ENCODE measurements around the gene ZNF106. TPM values are rescaled to one million over a fixed set of nuclear protein-coding genes. Genes with fewer than 3 reads are reported as not detected.

ZNF106 gene
- 97.9 TPM for total RNA-seq

DNA sequence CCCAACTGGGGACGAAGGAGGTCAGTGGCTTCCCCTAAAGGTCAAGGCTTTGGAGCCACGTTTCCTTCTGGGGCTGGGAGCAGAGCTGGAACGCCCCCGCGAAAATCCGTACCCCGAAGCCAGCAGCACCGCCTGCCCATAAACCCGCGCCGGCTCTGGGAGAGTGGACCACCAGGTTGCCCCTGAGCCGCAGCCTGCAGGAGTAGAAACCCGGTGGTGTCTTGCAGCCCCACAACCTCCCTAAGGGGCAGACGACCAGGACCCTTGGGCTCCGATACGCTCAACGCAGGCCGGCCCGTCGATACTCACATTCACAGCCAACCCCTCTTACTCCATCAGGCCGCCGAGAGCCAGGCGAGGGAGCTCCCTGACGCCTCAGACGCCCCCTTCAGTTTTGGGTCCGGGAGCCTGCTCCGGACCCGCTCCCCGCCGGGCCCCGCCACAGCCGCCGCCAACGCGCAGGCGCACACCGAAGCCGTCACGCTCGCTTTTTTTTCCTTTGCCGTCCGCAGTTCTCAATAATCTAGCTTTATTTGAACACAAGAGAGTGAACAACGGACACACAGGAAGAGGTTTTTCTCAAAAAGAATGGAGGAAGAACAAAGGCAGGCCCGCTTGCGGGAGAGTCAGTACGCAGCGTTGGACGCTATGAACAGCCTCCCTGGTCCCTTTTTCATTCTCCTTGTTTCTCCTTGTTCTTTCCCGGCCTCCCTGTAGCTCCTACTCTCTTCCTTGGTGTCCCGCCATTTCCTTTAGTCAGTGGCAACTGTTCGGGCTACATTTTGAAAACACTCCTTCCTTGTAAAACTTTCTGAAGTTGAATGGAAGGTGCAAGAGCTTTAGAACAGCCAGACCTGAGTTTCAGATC is at the start of gene ZNF106:
Gene ZNF106, minus strand, starts transcription at position 471 of the 868 bp plus-strand sequence. CDS start 18,852 bp downstream, outside the sequence.

DNA sequence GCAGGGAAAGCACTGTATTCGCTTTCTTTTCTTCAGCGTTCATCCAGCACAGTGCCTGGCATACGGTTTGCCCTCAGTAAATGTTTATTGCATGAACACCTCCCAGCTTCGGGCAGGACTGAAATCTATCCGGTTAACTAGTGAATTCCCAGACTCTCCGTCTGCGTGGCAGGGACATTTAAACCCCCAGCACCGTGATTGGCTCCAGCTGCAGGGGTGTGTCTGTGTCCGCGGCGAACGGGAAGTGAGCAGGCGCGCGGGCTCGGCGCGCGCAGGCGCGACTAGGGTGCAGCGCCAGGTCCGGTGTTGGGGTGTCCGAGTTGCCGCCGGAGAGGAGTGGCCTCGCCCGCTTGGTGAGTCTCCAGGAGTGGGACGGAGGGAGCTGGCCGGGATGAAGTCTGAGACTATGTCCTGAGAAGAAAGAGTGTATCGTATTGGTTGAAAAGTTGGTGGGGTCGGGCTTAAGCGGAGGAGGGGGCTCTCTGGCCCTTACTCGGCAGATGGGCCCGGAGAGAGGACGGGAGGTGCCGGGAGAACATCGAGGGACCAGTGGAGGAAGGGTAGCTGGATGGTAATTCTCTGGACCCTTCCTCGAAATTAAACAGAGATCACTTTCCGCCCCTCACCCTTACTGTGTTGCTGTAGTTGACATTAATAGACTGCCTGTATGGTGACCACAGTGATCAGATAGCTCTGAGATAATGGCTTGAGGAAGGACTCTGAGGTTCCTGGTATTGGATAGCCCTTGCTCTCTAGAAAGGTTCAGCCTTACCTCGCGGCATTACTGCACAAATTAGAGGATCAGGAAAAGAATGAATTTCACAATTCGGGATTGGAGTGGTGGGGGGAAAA is 4.6 kb upstream of the ZNF106 start, which contains the start of gene SNAP23:
Gene SNAP23, plus strand, starts transcription at position 274 of the 852 bp plus-strand sequence. CDS start 16,213 bp downstream, outside the sequence.

Small RNA genes lying within 50 kb of the gene (small RNA-seq; reads per million reads assigned to genes)
- gene RNU6-188P (ENCODE audit: low replicate concordance) = not detected

Other genes with a start within 250 kb of the ZNF106 start
- gene GANC, start 217.9 kb downstream of the ZNF106 start, total RNA-seq = 37.1 TPM
- gene TMEM87A, start 217.7 kb downstream of the ZNF106 start, total RNA-seq = 68.7 TPM
- gene CAPN3, start 131.6 kb downstream of the ZNF106 start, total RNA-seq = 121 TPM
- gene SNAP23, start 4.5 kb upstream of the ZNF106 start, total RNA-seq = 60.3 TPM
- gene LRRC57, start 57.7 kb upstream of the ZNF106 start, total RNA-seq = 21.0 TPM
- gene HAUS2, start 57.7 kb upstream of the ZNF106 start, total RNA-seq = 25.0 TPM
- 33.6 TPM for gene STARD9, start 84.5 kb upstream of the ZNF106 start, total RNA-seq
- gene CDAN1, start 246.0 kb upstream of the ZNF106 start, total RNA-seq = 15.7 TPM

Measured in metanephros (tissue), 2 donors.